Uterus (tissue), 4 donors: ENCODE results near the gene C4A. TPM values are rescaled to one million over a fixed set of nuclear protein-coding genes. Genes with fewer than 3 reads are reported as not detected.
"Not testable (repeated sequence)": the region's sequence is repeated elsewhere in the genome, so short reads cannot be mapped to it uniquely, and the experiment has no call there.

Experiments
- DNase-seq, 2 donors: peaks; one replicate each; pipeline ENCODE4 v3.0.0-alpha.2; 2019 to 2020
- H3K27ac ChIP-seq, 2 donors: fragments of 200-600 bp; sonication (generic); 1 replicate in 1 of 2; 2 replicates in 1 of 2; pipeline ENCODE4 v1.5.1; 2016 to 2018
- H3K27me3 ChIP-seq, 2 donors: fragments of 200-600 bp; sonication (generic); one replicate each; pipeline ENCODE4 v1.5.1; 2018 to 2019; ENCODE audit warnings: control low read depth in 1 of 2
- H3K36me3 ChIP-seq, 2 donors: fragments of 200-600 bp; sonication (generic); one replicate each; pipeline ENCODE4 v1.5.1; 2019; ENCODE audit warnings: control low read depth in 1 of 2
- H3K4me1 ChIP-seq, 2 donors: fragments of 200-600 bp; sonication (generic); one replicate each; pipeline ENCODE4 v1.5.1; 2018 to 2019; ENCODE audit warnings: control low read depth in 1 of 2
- H3K4me3 ChIP-seq, 2 donors: fragments of 200-600 bp; sonication (generic); 1 replicate in 1 of 2; 2 replicates in 1 of 2; pipeline ENCODE4 v1.5.1; 2018 to 2019; ENCODE audit warnings: mild to moderate bottlenecking in 1 of 2
- H3K9me3 ChIP-seq, 2 donors: fragments of 200-600 bp; sonication (generic); one replicate each; pipeline ENCODE4 v1.5.1; 2019; ENCODE audit warnings: control low read depth in 1 of 2
- POLR2A ChIP-seq, 2 donors: fragments of 450-650 bp; IDR thresholded peaks; one replicate each; pipeline ENCODE4 v1.6.1; 2016; ENCODE audit warnings: antibody characterized with exemption in 2 of 2, mild to moderate bottlenecking in 1 of 2, moderate library complexity in 1 of 2
- intact Hi-C: fragments of 100-400 bp; cut with DNase I; formaldehyde crosslinking; loops from one replicate; pipeline ENCODE4 v1.15.1; 2023; ENCODE audit warnings: low total_unique reads
- total RNA-seq, 4 donors: library from RNA; depleted of rRNA in 3 of 4; stranded (reverse); fragments of >200 nt in 3 of 4; gene quantifications; one replicate each; pipeline versions ENCODE4 v1.1.0 to v1.2.4, GENCODE V29; 2014 to 2023
- TF ChIP-seq, protein P1 (sequence below), 4 experiments: fragments of 200-600 bp in 2 of 4; fragments of 450-650 bp in 2 of 4; sonication (generic) in 2 of 4; IDR thresholded peaks; one replicate each; pipeline ENCODE4 v1.5.1; 2016 to 2019; ENCODE audit warnings: antibody characterized with exemption in 4 of 4, mild to moderate bottlenecking in 2 of 4, moderate library complexity in 1 of 4
- donor health status: DM: yes; HTN: yes; CAD: no.

The C4A gene
- total RNA-seq, 4 donors from 2014 or later: 3.8 to 100 (median 32.3) TPM

DNA sequence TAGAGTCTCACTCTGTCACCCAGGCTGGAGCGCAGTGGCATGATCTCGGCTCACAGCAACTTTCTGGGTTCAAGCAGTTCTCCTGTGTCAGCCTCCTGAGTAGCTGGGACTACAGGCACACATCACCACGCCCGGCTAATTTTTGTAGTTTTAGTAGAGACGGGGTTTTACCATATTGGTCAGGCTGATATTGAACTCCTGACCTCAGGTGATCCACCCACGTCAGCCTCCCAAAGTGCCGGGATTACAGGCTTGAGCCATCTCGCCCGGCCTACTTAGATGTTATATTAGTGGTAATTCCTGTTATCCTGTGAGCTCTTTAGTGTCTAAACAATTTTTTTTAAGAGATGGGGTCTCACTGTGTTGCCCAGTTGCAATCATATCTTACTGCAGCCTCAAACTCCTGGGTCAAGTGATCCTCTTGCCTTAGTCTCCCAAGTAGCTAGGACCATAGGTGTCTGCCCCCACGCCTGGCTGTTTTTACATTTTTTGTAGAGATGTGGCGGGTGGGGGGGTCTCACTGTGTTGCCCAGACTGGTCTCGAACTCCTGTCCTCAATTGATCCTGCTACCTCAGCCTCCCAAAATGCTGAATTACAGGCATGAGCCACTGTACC is 3.9 kb upstream of the C4A start:
- H3K4me1 ChIP-seq: no peaks in the 10 kb centered on the region
- no peaks in the 10 kb centered on the region for H3K36me3 ChIP-seq
- no peak overlapping the region for H3K4me3 ChIP-seq
- H3K9me3 ChIP-seq: no peaks in the 10 kb centered on the region
- H3K27me3 ChIP-seq: no peaks in the 10 kb centered on the region
- DNase-seq: no peak
- intact Hi-C loops: no loop called here
- H3K27ac ChIP-seq: no peak overlapping the region
- TF ChIP-seq, protein P1, sequence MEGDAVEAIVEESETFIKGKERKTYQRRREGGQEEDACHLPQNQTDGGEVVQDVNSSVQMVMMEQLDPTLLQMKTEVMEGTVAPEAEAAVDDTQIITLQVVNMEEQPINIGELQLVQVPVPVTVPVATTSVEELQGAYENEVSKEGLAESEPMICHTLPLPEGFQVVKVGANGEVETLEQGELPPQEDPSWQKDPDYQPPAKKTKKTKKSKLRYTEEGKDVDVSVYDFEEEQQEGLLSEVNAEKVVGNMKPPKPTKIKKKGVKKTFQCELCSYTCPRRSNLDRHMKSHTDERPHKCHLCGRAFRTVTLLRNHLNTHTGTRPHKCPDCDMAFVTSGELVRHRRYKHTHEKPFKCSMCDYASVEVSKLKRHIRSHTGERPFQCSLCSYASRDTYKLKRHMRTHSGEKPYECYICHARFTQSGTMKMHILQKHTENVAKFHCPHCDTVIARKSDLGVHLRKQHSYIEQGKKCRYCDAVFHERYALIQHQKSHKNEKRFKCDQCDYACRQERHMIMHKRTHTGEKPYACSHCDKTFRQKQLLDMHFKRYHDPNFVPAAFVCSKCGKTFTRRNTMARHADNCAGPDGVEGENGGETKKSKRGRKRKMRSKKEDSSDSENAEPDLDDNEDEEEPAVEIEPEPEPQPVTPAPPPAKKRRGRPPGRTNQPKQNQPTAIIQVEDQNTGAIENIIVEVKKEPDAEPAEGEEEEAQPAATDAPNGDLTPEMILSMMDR (IDR thresholded peaks at IDR 0.05): no peak
- no peak for TF ChIP-seq POLR2A (IDR thresholded peaks at IDR 0.05)

DNA sequence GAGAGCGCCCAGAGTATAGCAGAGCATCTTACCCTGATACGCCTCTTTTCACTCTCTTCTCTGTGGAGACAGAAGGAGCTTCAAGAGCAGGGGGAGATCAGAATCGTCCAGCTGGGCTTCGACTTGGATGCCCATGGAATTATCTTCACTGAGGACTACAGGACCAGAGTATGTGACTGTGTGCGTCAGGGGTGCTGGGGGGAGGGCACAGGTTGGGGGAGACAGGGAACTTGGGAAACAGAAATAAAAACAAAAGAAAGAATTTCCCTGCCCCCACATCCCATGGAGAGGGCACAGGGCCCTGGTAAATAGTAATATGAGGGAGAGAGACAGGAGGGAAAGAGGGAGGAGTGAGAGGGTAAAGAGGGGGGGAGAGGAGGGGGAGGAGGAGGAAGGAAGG is 3.0 kb upstream of the C4A start:
- Histone ChIP-seq H3K27me3 (no peaks in the 10 kb centered on the region), H3K4me1 (no peaks in the 10 kb centered on the region), H3K27ac (no peak overlapping the region), H3K4me3 (no peak overlapping the region), H3K36me3 (no peaks in the 10 kb centered on the region), H3K9me3 (no peaks in the 10 kb centered on the region)
- intact Hi-C loops: no loop called here
- no peak for TF ChIP-seq POLR2A (IDR thresholded peaks at IDR 0.05)
- no peak for DNase-seq

DNA sequence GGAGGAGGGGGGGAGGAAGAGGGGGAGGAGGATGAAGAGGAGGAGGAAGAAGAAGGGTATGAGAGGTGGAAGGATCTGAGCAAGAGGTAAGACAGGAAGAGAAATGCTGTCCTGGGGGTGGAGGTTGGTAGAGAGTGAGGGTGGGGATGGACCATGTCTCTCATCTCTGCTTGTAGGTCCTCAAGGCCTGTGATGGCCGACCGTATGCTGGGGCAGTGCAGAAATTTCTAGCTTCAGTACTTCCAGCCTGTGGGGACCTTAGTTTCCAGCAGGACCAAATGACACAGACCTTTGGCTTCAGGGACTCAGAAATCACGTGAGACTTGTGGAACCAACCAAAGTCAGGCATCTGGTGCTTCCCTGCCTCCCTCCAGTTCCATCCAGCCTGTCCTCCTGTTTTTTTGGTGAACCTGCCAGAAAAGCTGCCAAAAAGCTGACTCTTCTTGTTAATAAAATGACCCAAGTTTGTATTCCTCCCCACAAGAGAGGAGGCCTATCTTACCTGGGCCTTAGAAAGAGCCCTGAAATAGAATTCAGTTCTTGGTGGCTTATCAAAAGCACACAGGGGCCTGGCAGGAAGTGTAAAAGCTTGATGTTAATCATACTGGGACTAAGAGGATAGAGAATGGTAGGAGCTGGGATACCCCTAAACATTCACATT is 2.5 kb upstream of the C4A start:
- Histone ChIP-seq H3K4me3 (no peak overlapping the region), H3K4me1 (no peaks in the 10 kb centered on the region), H3K27ac (no peak overlapping the region), H3K27me3 (no peaks in the 10 kb centered on the region), H3K36me3 (no peaks in the 10 kb centered on the region), H3K9me3 (no peaks in the 10 kb centered on the region)
- intact Hi-C loops: no loop called here
- TF ChIP-seq POLR2A (IDR thresholded peaks at IDR 0.05): no peak
- TF ChIP-seq, protein P1 (IDR thresholded peaks at IDR 0.05): no peak
- no peak for DNase-seq

DNA sequence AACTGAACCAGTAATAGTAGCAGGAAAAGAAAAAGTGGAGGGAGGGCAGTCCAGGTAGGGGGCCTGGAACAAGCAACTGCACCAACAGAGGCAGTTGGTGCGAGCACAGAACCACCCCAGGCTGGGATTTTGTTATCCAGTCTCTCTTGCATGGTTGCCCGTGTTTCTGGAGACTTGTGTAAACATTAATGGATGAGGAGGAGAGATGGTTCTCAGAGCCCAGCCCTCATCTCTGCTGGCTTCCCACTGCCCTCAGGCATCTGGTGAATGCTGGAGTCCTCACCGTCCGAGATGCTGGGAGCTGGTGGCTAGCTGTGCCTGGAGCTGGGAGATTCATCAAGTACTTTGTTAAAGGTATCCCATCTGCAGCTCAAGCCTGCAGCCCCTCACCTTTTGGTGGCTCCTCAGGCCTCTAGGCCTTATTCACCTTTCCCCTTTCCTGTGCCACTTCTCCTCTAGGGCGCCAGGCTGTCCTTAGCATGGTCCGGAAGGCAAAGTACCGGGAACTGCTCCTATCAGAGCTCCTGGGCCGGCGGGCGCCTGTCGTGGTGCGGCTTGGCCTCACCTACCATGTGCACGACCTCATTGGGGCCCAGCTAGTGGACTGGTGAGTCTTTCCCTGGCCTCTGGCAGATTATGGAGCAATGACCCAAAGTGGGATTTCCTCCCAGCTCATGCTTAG is 1.5 kb upstream of the C4A start:
- H3K4me1 ChIP-seq, H3K27ac ChIP-seq, H3K9me3 ChIP-seq, DNase-seq, intact Hi-C loops, H3K36me3 ChIP-seq, H3K4me3 ChIP-seq, H3K27me3 ChIP-seq: not testable (repeated sequence)

DNA sequence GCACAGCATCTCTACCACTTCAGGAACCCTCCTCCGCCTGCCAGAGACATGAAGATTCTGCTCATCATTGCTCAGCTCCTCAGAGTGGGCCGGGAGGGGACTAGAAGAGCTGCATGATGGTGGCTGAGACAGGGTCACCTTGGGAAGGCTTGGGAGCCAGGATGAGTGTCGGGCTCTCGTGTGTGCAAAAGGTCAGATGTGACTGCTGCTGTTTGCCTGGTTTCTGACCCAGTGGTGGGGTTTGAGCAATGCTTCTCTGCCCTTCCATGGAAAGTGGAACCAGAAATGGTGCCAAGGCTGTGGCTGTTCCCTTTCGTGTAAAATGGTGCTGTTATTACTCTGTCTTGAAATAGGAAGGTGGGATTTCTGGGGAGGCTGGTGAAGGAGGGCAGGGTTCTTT is 859 bp upstream of the C4A start:
- H3K27me3 ChIP-seq, H3K9me3 ChIP-seq, H3K4me3 ChIP-seq, H3K4me1 ChIP-seq, intact Hi-C loops, H3K36me3 ChIP-seq, H3K27ac ChIP-seq, DNase-seq: not testable (repeated sequence)

DNA sequence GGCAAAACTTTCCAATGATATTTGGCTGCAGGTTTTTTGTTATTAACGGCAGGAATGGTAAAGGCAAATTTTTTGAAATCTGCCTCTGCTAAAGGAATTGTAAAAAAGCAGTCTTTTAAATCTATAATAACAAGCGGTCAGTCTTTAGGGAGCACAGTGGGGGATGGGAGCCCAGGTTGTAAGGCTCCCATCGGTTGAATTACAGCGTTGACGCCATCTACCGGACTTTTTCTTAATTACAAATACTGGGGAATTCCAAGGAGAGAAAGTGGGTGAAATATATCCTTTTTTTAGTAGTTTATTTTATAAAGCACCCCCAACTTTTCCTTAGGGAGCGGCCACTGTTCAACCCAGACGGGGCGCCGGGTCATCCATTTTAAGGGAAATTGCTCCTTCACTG is 7.5 kb downstream of the C4A start:
- H3K4me1 ChIP-seq, H3K4me3 ChIP-seq, DNase-seq, H3K27me3 ChIP-seq, intact Hi-C loops, H3K27ac ChIP-seq, H3K36me3 ChIP-seq, H3K9me3 ChIP-seq: not testable (repeated sequence)

DNA sequence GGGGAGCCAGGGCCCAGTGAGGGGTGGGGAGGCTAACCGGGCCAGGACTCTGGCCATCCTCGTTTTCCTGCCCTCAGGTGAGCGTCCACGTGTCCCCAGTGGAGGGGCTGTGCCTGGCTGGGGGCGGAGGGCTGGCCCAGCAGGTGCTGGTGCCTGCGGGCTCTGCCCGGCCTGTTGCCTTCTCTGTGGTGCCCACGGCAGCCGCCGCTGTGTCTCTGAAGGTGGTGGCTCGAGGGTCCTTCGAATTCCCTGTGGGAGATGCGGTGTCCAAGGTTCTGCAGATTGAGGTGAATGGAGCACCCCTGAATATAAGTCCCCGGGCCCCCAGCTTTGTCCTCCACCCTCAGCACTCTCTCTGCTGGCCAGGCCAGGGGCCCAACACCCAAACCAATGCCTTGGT is 12.6 kb downstream of the C4A start:
- H3K4me3 ChIP-seq, H3K27me3 ChIP-seq, DNase-seq, H3K9me3 ChIP-seq, H3K4me1 ChIP-seq, H3K36me3 ChIP-seq, intact Hi-C loops, H3K27ac ChIP-seq: not testable (repeated sequence)

DNA sequence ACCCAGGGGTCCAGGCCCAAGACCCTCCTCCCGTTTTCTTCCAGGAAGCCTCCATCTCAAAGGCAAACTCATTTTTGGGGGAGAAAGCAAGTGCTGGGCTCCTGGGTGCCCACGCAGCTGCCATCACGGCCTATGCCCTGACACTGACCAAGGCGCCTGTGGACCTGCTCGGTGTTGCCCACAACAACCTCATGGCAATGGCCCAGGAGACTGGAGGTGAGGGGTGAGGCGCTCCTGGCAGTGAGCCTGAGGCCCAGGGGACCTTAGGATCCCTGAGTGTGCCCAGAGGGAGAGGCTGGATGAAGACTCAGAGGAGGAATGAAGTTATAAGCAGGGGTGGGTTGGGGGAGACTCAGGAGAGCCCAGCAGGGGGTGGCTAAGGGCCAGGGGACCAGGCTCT is 14.5 kb downstream of the C4A start:
- H3K27me3 ChIP-seq, H3K27ac ChIP-seq, DNase-seq, intact Hi-C loops, H3K36me3 ChIP-seq, H3K4me1 ChIP-seq, H3K4me3 ChIP-seq, H3K9me3 ChIP-seq: not testable (repeated sequence)

DNA sequence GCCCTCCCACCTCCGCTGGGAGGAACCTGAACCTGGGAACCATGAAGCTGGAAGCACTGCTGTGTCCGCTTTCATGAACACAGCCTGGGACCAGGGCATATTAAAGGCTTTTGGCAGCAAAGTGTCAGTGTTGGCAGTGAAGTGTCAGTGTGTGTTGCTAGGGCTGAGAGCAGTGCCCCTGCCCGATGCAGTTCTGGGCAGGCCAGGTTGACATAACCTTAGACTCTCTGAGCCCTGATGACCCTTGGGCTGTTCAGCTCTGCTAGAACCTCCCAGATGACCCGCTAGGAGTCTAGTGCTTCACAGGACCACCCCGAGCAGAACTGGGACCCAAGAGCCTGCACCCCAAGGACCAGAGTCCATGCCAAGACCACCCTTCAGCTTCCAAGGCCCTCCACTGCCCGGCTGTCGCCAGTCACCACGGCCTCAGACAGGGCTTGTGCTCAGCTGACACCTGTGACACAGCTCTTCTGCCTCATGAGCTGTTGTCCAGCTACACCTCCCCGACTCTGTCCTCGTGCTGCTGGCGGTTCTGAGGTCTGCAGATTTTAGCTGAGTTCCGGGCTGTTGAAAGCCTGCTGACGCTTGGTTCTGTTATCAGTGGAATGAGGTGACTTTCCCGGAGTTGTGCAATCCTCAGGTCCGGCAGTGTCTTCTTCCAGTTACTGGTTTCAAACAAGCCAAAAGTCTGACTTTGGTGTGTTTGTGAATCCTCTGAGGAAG is 20.9 kb downstream of the C4A start:
- H3K36me3 ChIP-seq, H3K9me3 ChIP-seq, H3K4me3 ChIP-seq, H3K27ac ChIP-seq, DNase-seq, H3K4me1 ChIP-seq, intact Hi-C loops, H3K27me3 ChIP-seq: not testable (repeated sequence)

DNA sequence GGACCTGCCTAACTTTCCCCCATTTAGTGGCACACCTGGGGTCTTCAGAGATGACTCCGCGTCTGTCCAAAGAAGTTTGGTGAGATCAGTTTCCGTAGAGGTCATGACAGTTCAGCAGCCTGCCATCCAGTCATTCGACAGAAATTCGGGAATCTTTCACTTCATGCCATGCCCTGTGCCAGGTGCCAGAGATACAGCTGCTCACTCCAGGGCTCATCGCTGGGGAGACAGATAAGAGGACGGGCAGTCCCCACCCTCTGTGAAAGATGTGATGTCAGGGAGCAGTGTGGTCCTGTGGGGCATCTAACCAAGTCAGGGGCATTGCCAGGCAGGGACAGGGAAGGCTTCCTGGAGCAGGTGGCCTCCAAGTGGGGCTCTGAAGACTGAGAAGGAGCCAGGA is 21.4 kb downstream of the C4A start:
- intact Hi-C loops, H3K9me3 ChIP-seq, H3K27ac ChIP-seq: not testable (repeated sequence)

DNA sequence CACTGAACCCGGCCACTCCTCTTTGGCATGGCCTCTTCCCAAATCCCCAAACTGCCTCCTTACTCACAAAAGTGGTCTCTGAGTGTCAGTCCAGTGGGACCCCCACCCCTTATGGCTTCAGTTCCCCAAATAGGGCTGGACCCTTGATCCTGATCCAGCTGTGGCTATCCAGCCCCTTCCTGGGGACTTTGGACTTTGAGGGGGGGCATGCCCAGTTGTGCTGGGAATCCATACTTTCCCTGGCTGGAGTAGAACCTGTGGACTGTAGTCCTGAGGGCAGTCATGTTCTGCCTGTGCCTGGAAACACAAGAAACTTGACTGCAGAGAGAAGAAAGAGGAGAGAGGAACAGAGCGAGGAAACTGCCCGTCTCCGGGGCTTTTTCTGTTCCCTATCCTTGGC is 22.5 kb downstream of the C4A start:
- H3K27me3 ChIP-seq, intact Hi-C loops, H3K4me3 ChIP-seq, H3K27ac ChIP-seq, H3K4me1 ChIP-seq, DNase-seq, H3K9me3 ChIP-seq, H3K36me3 ChIP-seq: not testable (repeated sequence)

More for the DNA sequence above, 21.4 kb downstream of the C4A start:
- H3K36me3 ChIP-seq, H3K27me3 ChIP-seq, DNase-seq, H3K4me3 ChIP-seq, H3K4me1 ChIP-seq: not testable (repeated sequence)
